WTC11 (cell line): ENCODE data around the gene MCFD2. TPM values are rescaled to one million over a fixed set of nuclear protein-coding genes. Genes with fewer than 3 reads are reported as not detected.

Experiments
- ATAC-seq: fragments of 200-7000 bp; cut with Tn5 transposase; 2 replicates; pipeline ENCODE4 v1.10.0; 2021; ENCODE audit warnings: mild to moderate bottlenecking, moderate library complexity
- CTCF ChIA-PET: fragments of 300-600 bp; sonication (Branson Sonifier 250); formaldehyde crosslinking; loops from one replicate; lab custom pipeline; 2021; ENCODE audit warnings: antibody characterized with exemption; lab: Charles Lee
- POLR2A ChIA-PET: fragments of 350-600 bp; sonication (Branson Sonifier 250); formaldehyde crosslinking; loops from one replicate; lab custom pipeline; 2021; ENCODE audit warnings: antibody characterized with exemption; lab: Charles Lee
- DNase-seq: peaks from one replicate; pipeline ENCODE4 v3.0.0; 2021; ENCODE audit warnings: low spot score
- H3K27ac Mint-ChIP-seq: 2 replicates; pipeline ENCODE4 v1.8.0; 2021; ENCODE audit warnings: mixed read lengths
- H3K27me3 Mint-ChIP-seq: 2 replicates; pipeline ENCODE4 v1.8.0; 2021; ENCODE audit warnings: low read depth, mild to moderate bottlenecking, moderate library complexity, mixed read lengths
- H3K36me3 Mint-ChIP-seq: 2 replicates; pipeline ENCODE4 v1.8.0; 2021; ENCODE audit warnings: mixed read lengths
- H3K4me1 Mint-ChIP-seq: 2 replicates; pipeline ENCODE4 v1.8.0; 2022; ENCODE audit warnings: mixed read lengths
- H3K4me3 Mint-ChIP-seq: 2 replicates; pipeline ENCODE4 v1.8.0; 2021; ENCODE audit warnings: mild to moderate bottlenecking, moderate library complexity, mixed read lengths
- H3K9me3 Mint-ChIP-seq: 2 replicates; pipeline ENCODE4 v1.8.0; 2021; ENCODE audit warnings: mixed read lengths
- CBFB ChIP-seq: sonication (generic); formaldehyde crosslinking; IDR thresholded peaks from 2 replicates; pipeline ENCODE4 v1.8.1; 2022; ENCODE audit warnings: mild to moderate bottlenecking, low read depth, missing genetic modification reagents
- CREM ChIP-seq: sonication (generic); formaldehyde crosslinking; IDR thresholded peaks from 2 replicates; pipeline ENCODE4 v1.8.1; 2022; ENCODE audit warnings: mild to moderate bottlenecking, missing genetic modification reagents, moderate library complexity
- ELF4 ChIP-seq: sonication (generic); formaldehyde crosslinking; IDR thresholded peaks from 2 replicates; pipeline ENCODE4 v1.8.1; 2022; ENCODE audit warnings: low read depth, mild to moderate bottlenecking, moderate library complexity, missing genetic modification reagents
- ESRRA ChIP-seq: sonication (generic); formaldehyde crosslinking; IDR thresholded peaks from 2 replicates; pipeline ENCODE4 v1.8.1; 2022; ENCODE audit warnings: mild to moderate bottlenecking, missing genetic modification reagents, borderline replicate concordance
- FOXK1 ChIP-seq: sonication (generic); formaldehyde crosslinking; IDR thresholded peaks from 2 replicates; pipeline ENCODE4 v1.8.0; 2022; ENCODE audit warnings: mild to moderate bottlenecking, moderate library complexity, missing genetic modification reagents
- FOXP1 ChIP-seq: sonication (generic); formaldehyde crosslinking; IDR thresholded peaks from 2 replicates; pipeline ENCODE4 v1.8.0; 2022; ENCODE audit warnings: missing genetic modification reagents, mild to moderate bottlenecking, moderate library complexity, borderline replicate concordance
- GTF2I ChIP-seq: fragments of 250-450 bp; sonication (Bioruptor Pico); conservative IDR thresholded peaks from 2 replicates; pipeline ENCODE4 v1.4.0; 2021; ENCODE audit warnings: mild to moderate bottlenecking
- MXD4 ChIP-seq: fragments of 250-450 bp; sonication (Bioruptor Pico); IDR thresholded peaks from 2 replicates; pipeline ENCODE4 v1.8.0; 2021; ENCODE audit warnings: mild to moderate bottlenecking, moderate library complexity, borderline replicate concordance
- NFYB ChIP-seq: sonication (generic); formaldehyde crosslinking; conservative IDR thresholded peaks from 2 replicates; pipeline ENCODE4 v1.8.0; 2022; ENCODE audit warnings: low read depth, missing genetic modification reagents
- NR1H2 ChIP-seq: sonication (generic); formaldehyde crosslinking; IDR thresholded peaks from 2 replicates; pipeline ENCODE4 v1.9.0; 2021; ENCODE audit warnings: mild to moderate bottlenecking, moderate library complexity, missing genetic modification reagents
- NR2C2 ChIP-seq: sonication (generic); formaldehyde crosslinking; IDR thresholded peaks from 2 replicates; pipeline ENCODE4 v1.8.0; 2022; ENCODE audit warnings: mild to moderate bottlenecking, missing genetic modification reagents
- OVOL2 ChIP-seq: fragments of 250-450 bp; sonication (Bioruptor Pico); IDR thresholded peaks from 2 replicates; pipeline ENCODE4 v1.9.0; 2021; ENCODE audit warnings: mild to moderate bottlenecking, borderline replicate concordance
- TCF7 ChIP-seq: sonication (generic); formaldehyde crosslinking; IDR thresholded peaks from 2 replicates; pipeline ENCODE4 v1.8.0; 2022; ENCODE audit warnings: mild to moderate bottlenecking, low read depth, missing genetic modification reagents, moderate library complexity
- TEAD1 ChIP-seq: sonication (generic); formaldehyde crosslinking; IDR thresholded peaks from 2 replicates; pipeline ENCODE4 v1.8.0; 2022; ENCODE audit warnings: mild to moderate bottlenecking, missing genetic modification reagents
- TEAD4 ChIP-seq: sonication (generic); formaldehyde crosslinking; IDR thresholded peaks from 2 replicates; pipeline ENCODE4 v1.8.0; 2022; ENCODE audit warnings: mild to moderate bottlenecking, missing genetic modification reagents
- TP53 ChIP-seq: sonication (generic); formaldehyde crosslinking; IDR thresholded peaks from 2 replicates; pipeline ENCODE4 v1.8.1; 2023; ENCODE audit warnings: mild to moderate bottlenecking, missing genetic modification reagents
- ZNF138 ChIP-seq: sonication (generic); formaldehyde crosslinking; conservative IDR thresholded peaks from 2 replicates; pipeline ENCODE4 v1.8.1; 2022; ENCODE audit warnings: mild to moderate bottlenecking, moderate library complexity, missing genetic modification reagents
- ZNF263 ChIP-seq: sonication (generic); formaldehyde crosslinking; IDR thresholded peaks from 2 replicates; pipeline ENCODE4 v1.8.1; 2022; ENCODE audit warnings: low read depth, mild to moderate bottlenecking, moderate library complexity, missing genetic modification reagents
- ZNF423 ChIP-seq: fragments of 250-450 bp; sonication (Bioruptor Pico); IDR thresholded peaks from 2 replicates; pipeline ENCODE4 v2.1.2; 2022; ENCODE audit warnings: mild to moderate bottlenecking, moderate library complexity
- total RNA-seq: library from RNA; stranded (reverse); gene quantifications from 3 replicates; pipeline ENCODE4 v1.2.3, GENCODE V29; 2021
- TF ChIP-seq, protein P1 (sequence below): sonication (generic); formaldehyde crosslinking; IDR thresholded peaks from 2 replicates; pipeline ENCODE4 v1.8.0; 2023; ENCODE audit warnings: missing genetic modification reagents, mild to moderate bottlenecking, borderline replicate concordance
- TF ChIP-seq, protein P2 (sequence below): sonication (generic); formaldehyde crosslinking; IDR thresholded peaks from 2 replicates; pipeline ENCODE4 v1.8.1; 2023; ENCODE audit warnings: mild to moderate bottlenecking, missing genetic modification reagents
- TF ChIP-seq, protein P3 (sequence below): fragments of 250-450 bp; sonication (Bioruptor Pico); IDR thresholded peaks from 2 replicates; pipeline ENCODE4 v2.1.2; 2022; ENCODE audit warnings: mild to moderate bottlenecking, moderate library complexity
- TF ChIP-seq, protein P4 (sequence below): sonication (generic); formaldehyde crosslinking; IDR thresholded peaks from 2 replicates; pipeline ENCODE4 v1.8.0; 2022; ENCODE audit warnings: missing genetic modification reagents
- TF ChIP-seq, protein P5 (sequence below): sonication (generic); formaldehyde crosslinking; conservative IDR thresholded peaks from 2 replicates; pipeline ENCODE4 v1.8.1; 2023; ENCODE audit warnings: mild to moderate bottlenecking, low read depth, missing genetic modification reagents, moderate library complexity

The MCFD2 gene
- total RNA-seq, 1 experiment from 2014 or later: 68.1 TPM

DNA sequence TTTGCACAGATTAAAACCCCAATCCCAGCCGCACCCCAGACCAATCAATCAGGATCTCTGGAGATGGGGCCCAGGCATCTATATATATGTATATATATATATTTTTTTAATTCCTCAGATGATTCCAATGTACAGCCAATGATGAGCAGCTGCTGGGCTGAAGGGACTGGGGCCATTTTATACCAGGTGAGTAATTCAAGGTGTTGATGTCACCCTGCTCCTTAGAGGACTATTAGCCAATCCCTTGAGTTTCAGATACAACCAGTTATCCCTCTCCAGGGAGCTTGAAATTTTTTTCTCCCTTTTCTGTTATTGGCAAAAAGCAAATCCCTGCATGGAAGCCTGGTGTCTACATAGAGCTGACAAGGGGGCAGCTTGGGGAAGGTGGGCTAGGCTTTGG lies 59.8 kb downstream of the MCFD2 start:
- ChIA-PET POLR2A (no interaction called here), CTCF (no interaction called here)
- Mint-ChIP-seq H3K4me1 (no peaks in the 10 kb centered on the region), H3K36me3 (no peaks in the 10 kb centered on the region), H3K9me3 (peaks cover 15% of the 10 kb centered on the region), H3K4me3 (no peak overlapping the region), H3K27me3 (no peaks in the 10 kb centered on the region), H3K27ac (no peak overlapping the region)
- ATAC-seq: no peak
- TF ChIP-seq, protein P1, sequence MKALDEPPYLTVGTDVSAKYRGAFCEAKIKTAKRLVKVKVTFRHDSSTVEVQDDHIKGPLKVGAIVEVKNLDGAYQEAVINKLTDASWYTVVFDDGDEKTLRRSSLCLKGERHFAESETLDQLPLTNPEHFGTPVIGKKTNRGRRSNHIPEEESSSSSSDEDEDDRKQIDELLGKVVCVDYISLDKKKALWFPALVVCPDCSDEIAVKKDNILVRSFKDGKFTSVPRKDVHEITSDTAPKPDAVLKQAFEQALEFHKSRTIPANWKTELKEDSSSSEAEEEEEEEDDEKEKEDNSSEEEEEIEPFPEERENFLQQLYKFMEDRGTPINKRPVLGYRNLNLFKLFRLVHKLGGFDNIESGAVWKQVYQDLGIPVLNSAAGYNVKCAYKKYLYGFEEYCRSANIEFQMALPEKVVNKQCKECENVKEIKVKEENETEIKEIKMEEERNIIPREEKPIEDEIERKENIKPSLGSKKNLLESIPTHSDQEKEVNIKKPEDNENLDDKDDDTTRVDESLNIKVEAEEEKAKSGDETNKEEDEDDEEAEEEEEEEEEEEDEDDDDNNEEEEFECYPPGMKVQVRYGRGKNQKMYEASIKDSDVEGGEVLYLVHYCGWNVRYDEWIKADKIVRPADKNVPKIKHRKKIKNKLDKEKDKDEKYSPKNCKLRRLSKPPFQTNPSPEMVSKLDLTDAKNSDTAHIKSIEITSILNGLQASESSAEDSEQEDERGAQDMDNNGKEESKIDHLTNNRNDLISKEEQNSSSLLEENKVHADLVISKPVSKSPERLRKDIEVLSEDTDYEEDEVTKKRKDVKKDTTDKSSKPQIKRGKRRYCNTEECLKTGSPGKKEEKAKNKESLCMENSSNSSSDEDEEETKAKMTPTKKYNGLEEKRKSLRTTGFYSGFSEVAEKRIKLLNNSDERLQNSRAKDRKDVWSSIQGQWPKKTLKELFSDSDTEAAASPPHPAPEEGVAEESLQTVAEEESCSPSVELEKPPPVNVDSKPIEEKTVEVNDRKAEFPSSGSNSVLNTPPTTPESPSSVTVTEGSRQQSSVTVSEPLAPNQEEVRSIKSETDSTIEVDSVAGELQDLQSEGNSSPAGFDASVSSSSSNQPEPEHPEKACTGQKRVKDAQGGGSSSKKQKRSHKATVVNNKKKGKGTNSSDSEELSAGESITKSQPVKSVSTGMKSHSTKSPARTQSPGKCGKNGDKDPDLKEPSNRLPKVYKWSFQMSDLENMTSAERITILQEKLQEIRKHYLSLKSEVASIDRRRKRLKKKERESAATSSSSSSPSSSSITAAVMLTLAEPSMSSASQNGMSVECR (CRISPR knock-in tag): no peak
- no peak for TF ChIP-seq TP53 (CRISPR knock-in tag)
- TF ChIP-seq ELF4 (CRISPR knock-in tag): no peak
- TF ChIP-seq, protein P2, sequence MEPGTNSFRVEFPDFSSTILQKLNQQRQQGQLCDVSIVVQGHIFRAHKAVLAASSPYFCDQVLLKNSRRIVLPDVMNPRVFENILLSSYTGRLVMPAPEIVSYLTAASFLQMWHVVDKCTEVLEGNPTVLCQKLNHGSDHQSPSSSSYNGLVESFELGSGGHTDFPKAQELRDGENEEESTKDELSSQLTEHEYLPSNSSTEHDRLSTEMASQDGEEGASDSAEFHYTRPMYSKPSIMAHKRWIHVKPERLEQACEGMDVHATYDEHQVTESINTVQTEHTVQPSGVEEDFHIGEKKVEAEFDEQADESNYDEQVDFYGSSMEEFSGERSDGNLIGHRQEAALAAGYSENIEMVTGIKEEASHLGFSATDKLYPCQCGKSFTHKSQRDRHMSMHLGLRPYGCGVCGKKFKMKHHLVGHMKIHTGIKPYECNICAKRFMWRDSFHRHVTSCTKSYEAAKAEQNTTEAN (CRISPR knock-in tag): no peak
- TF ChIP-seq ZNF423 (CRISPR knock-in tag): no peak
- TF ChIP-seq FOXP1 (CRISPR knock-in tag): no peak
- TF ChIP-seq TCF7 (CRISPR knock-in tag): no peak
- no peak for TF ChIP-seq MXD4 (CRISPR knock-in tag)
- TF ChIP-seq ESRRA (CRISPR knock-in tag): no peak
- TF ChIP-seq GTF2I (CRISPR knock-in tag): no peak
- no peak for TF ChIP-seq OVOL2 (CRISPR knock-in tag)
- no peak for TF ChIP-seq CBFB
- TF ChIP-seq ZNF138 (CRISPR knock-in tag): no peak
- no peak for TF ChIP-seq FOXK1 (CRISPR knock-in tag)
- TF ChIP-seq NR2C2: no peak
- DNase-seq: no peak

DNA sequence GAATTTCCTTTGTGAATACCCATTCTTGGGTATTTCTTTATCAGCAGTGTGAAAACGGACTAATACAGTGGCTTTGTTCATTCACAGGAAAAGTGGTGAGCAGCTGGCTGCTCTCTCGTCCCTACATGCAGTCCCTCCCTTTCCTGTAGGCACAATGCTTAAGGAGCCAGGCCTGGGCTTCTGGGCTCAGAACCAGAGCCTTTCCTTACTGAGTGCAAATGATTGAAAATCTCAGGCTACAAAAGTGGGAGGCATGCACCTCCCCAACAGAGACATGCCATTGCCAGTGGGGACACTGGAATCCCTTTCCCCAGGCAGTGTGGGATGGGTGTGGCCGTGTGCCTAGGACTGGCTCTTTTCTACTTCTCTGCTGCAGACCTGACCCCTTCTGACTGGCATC lies 61.3 kb downstream of the MCFD2 start:
- POLR2A ChIA-PET: no interaction called here
- ATAC-seq (no peak), DNase-seq (no peak)
- CTCF ChIA-PET: no interaction called here
- H3K4me3 Mint-ChIP-seq: no peak overlapping the region
- peaks cover 15% of the 10 kb centered on the region for H3K9me3 Mint-ChIP-seq
- H3K4me1 Mint-ChIP-seq: no peaks in the 10 kb centered on the region
- H3K36me3 Mint-ChIP-seq: no peaks in the 10 kb centered on the region
- H3K27me3 Mint-ChIP-seq: no peaks in the 10 kb centered on the region
- H3K27ac Mint-ChIP-seq: no peak overlapping the region
- TF ChIP-seq NFYB: no peak
- no peak for TF ChIP-seq TEAD4
- TF ChIP-seq, protein P3, sequence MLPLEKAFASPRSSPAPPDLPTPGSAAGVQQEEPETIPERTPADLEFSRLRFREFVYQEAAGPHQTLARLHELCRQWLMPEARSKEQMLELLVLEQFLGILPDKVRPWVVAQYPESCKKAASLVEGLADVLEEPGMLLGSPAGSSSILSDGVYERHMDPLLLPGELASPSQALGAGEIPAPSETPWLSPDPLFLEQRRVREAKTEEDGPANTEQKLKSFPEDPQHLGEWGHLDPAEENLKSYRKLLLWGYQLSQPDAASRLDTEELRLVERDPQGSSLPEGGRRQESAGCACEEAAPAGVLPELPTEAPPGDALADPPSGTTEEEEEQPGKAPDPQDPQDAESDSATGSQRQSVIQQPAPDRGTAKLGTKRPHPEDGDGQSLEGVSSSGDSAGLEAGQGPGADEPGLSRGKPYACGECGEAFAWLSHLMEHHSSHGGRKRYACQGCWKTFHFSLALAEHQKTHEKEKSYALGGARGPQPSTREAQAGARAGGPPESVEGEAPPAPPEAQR (CRISPR knock-in tag): no peak
- no peak for TF ChIP-seq NR1H2
- TF ChIP-seq TEAD1: no peak
- TF ChIP-seq CREM (CRISPR knock-in tag): no peak
- TF ChIP-seq, protein P4, sequence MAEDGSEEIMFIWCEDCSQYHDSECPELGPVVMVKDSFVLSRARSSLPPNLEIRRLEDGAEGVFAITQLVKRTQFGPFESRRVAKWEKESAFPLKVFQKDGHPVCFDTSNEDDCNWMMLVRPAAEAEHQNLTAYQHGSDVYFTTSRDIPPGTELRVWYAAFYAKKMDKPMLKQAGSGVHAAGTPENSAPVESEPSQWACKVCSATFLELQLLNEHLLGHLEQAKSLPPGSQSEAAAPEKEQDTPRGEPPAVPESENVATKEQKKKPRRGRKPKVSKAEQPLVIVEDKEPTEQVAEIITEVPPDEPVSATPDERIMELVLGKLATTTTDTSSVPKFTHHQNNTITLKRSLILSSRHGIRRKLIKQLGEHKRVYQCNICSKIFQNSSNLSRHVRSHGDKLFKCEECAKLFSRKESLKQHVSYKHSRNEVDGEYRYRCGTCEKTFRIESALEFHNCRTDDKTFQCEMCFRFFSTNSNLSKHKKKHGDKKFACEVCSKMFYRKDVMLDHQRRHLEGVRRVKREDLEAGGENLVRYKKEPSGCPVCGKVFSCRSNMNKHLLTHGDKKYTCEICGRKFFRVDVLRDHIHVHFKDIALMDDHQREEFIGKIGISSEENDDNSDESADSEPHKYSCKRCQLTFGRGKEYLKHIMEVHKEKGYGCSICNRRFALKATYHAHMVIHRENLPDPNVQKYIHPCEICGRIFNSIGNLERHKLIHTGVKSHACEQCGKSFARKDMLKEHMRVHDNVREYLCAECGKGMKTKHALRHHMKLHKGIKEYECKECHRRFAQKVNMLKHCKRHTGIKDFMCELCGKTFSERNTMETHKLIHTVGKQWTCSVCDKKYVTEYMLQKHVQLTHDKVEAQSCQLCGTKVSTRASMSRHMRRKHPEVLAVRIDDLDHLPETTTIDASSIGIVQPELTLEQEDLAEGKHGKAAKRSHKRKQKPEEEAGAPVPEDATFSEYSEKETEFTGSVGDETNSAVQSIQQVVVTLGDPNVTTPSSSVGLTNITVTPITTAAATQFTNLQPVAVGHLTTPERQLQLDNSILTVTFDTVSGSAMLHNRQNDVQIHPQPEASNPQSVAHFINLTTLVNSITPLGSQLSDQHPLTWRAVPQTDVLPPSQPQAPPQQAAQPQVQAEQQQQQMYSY (CRISPR knock-in tag): no peak
- TF ChIP-seq, protein P5, sequence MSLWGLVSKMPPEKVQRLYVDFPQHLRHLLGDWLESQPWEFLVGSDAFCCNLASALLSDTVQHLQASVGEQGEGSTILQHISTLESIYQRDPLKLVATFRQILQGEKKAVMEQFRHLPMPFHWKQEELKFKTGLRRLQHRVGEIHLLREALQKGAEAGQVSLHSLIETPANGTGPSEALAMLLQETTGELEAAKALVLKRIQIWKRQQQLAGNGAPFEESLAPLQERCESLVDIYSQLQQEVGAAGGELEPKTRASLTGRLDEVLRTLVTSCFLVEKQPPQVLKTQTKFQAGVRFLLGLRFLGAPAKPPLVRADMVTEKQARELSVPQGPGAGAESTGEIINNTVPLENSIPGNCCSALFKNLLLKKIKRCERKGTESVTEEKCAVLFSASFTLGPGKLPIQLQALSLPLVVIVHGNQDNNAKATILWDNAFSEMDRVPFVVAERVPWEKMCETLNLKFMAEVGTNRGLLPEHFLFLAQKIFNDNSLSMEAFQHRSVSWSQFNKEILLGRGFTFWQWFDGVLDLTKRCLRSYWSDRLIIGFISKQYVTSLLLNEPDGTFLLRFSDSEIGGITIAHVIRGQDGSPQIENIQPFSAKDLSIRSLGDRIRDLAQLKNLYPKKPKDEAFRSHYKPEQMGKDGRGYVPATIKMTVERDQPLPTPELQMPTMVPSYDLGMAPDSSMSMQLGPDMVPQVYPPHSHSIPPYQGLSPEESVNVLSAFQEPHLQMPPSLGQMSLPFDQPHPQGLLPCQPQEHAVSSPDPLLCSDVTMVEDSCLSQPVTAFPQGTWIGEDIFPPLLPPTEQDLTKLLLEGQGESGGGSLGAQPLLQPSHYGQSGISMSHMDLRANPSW (CRISPR knock-in tag): no peak
- TF ChIP-seq GTF2I (CRISPR knock-in tag): no peak
- TF ChIP-seq ZNF263 (CRISPR knock-in tag): no peak
- no peak for TF ChIP-seq TP53 (CRISPR knock-in tag)
